GM12878 (cell line): ENCODE data around the gene POLR2B. TPM values are rescaled to one million over a fixed set of nuclear protein-coding genes. Genes with fewer than 3 reads are reported as not detected.

Experiments
- ATAC-seq: fragments of 200-7000 bp; cut with Tn5 transposase; 3 replicates; pipeline ENCODE4 v1.9.1; 2020; ENCODE audit warnings: mild to moderate bottlenecking, moderate library complexity
- BruUV-seq: library from RNA; stranded (reverse); fragments of 400-500 nt; replicated peaks from 2 replicates; lab custom pipeline; 2021; lab: Mats Ljungman, UMichigan
- CTCF ChIA-PET: fragments of 300-600 bp; sonication (Branson Sonifier 250); formaldehyde crosslinking; extraction: SDS; loops from one replicate; lab custom pipeline; 2021; ENCODE audit warnings: inconsistent platforms; lab: Yijun Ruan, JAX
- POLR2A ChIA-PET: fragments of 350-600 bp; formaldehyde crosslinking; extraction: SDS; loops from one replicate; lab custom pipeline; 2021; ENCODE audit warnings: inconsistent platforms; lab: Charles Lee
- RAD21 ChIA-PET: fragments of 300-600 bp; sonication (Branson Sonifier 250); formaldehyde crosslinking; loops from one replicate; lab custom pipeline; 2023; ENCODE audit warnings: antibody characterized with exemption; ENCODE audit not compliant: unreplicated experiment; lab: Charles Lee
- SMC1A ChIA-PET: fragments of 300-600 bp; sonication (Branson Sonifier 250); formaldehyde crosslinking; loops from one replicate; lab custom pipeline; 2023; ENCODE audit not compliant: unreplicated experiment, uncharacterized antibody; lab: Charles Lee
- DNase-seq: peaks from one replicate; pipeline ENCODE4 v3.0.0-alpha.2; 2011; ENCODE audit warnings: low read depth, low spot score
- FAIRE-seq: peaks from 3 replicates; lab custom pipeline; 2011; peaks lifted over from hg19 to GRCh38; lab: Jason Lieb, UNC
- H2AFZ ChIP-seq: 2 replicates; pipeline ENCODE4 v1.6.0; 2011; ENCODE audit warnings: low read depth, low read length, control low read depth; ENCODE audit not compliant: control insufficient read depth
- H3K27ac ChIP-seq: 2 replicates; pipeline ENCODE4 v1.5.1; 2011; ENCODE audit warnings: control low read depth; ENCODE audit not compliant: control insufficient read depth, insufficient read depth
- H3K27me3 ChIP-seq, 2 experiments: replicated peaks in 1 of 2; 2 replicates each; pipeline versions ENCODE4 v1.6.0 to v1.6.1; 2011; ENCODE audit warnings: low read length in 1 of 2; ENCODE audit not compliant: control insufficient read depth in 2 of 2, insufficient read depth in 2 of 2
- H3K36me3 ChIP-seq, 2 experiments: 2 replicates each; pipeline ENCODE4 v1.5.1; 2011; ENCODE audit warnings: low read length in 1 of 2; ENCODE audit not compliant: control insufficient read depth in 2 of 2, insufficient read depth in 2 of 2
- H3K4me1 ChIP-seq: 2 replicates; pipeline ENCODE4 v1.6.1; 2011; ENCODE audit warnings: mild to moderate bottlenecking, low read length, moderate library complexity, mixed read lengths; ENCODE audit not compliant: control insufficient read depth, insufficient read depth
- H3K4me2 ChIP-seq: 2 replicates; pipeline ENCODE4 v1.6.0; 2011; ENCODE audit warnings: control low read depth; ENCODE audit not compliant: control insufficient read depth, insufficient read depth
- H3K4me3 ChIP-seq: fragments of 200-600 bp; sonication (generic); 2 replicates; pipeline ENCODE4 v1.5.1; 2016
- H3K79me2 ChIP-seq: 2 replicates; pipeline ENCODE4 v1.6.0; 2011; ENCODE audit warnings: low read length; ENCODE audit not compliant: control insufficient read depth, insufficient read depth
- H3K9ac ChIP-seq: 2 replicates; pipeline ENCODE4 v1.8.0; 2011; ENCODE audit warnings: low read length, control low read depth, mixed read lengths; ENCODE audit not compliant: control insufficient read depth, insufficient read depth
- H3K9me3 ChIP-seq: replicated peaks from 3 replicates; pipeline ENCODE4 v1.5.1; 2011; ENCODE audit warnings: mild to moderate bottlenecking, low read length; ENCODE audit not compliant: control insufficient read depth, insufficient read depth
- H4K20me1 ChIP-seq: 2 replicates; pipeline ENCODE4 v1.6.0; 2011; ENCODE audit not compliant: control insufficient read depth, insufficient read depth
- CBX5 ChIP-seq: sonication (generic); IDR thresholded peaks from 2 replicates; pipeline ENCODE4 v1.6.1; 2016; ENCODE audit warnings: low read depth, moderate library complexity, mild to moderate bottlenecking, inconsistent platforms
- EP300 ChIP-seq, 2 experiments: fragments of 150-350 bp in 1 of 2; IDR thresholded peaks; 2 replicates each; pipeline ENCODE4 v1.6.1; 2011 to 2012; ENCODE audit warnings: low read depth in 2 of 2, low read length in 2 of 2, borderline replicate concordance in 1 of 2, improper control_type of control experiment in 1 of 2, inconsistent platforms in 1 of 2; ENCODE audit not compliant: control insufficient read depth in 1 of 2
- EZH2 ChIP-seq: IDR thresholded peaks from 2 replicates; pipeline ENCODE4 v1.6.1; 2012; ENCODE audit warnings: low read depth, mild to moderate bottlenecking, control low read depth, inconsistent platforms, low read length, borderline replicate concordance; ENCODE audit not compliant: control insufficient read depth
- HDGF ChIP-seq: fragments of 450-650 bp; IDR thresholded peaks from 2 replicates; pipeline ENCODE4 v1.6.1; 2016; ENCODE audit warnings: antibody characterized with exemption
- JUNB ChIP-seq: IDR thresholded peaks from 2 replicates; pipeline ENCODE4 v1.6.1; 2016; ENCODE audit warnings: antibody characterized with exemption, mild to moderate bottlenecking
- MEF2B ChIP-seq: fragments of 450-650 bp; IDR thresholded peaks from 2 replicates; pipeline ENCODE4 v1.6.1; 2018; ENCODE audit warnings: mild to moderate bottlenecking, moderate library complexity; ENCODE audit not compliant: partially characterized antibody, poor library complexity, severe bottlenecking
- MTA2 ChIP-seq: fragments of 450-650 bp; IDR thresholded peaks from 2 replicates; pipeline ENCODE4 v1.6.1; 2016; ENCODE audit warnings: low read depth, mild to moderate bottlenecking, moderate library complexity
- PAX5 ChIP-seq: IDR thresholded peaks from 2 replicates; pipeline ENCODE4 v1.6.1; 2011; ENCODE audit warnings: low read depth, low read length, borderline replicate concordance
- SP1 ChIP-seq: IDR thresholded peaks from one replicate; pipeline ENCODE4 v1.6.1; 2011; ENCODE audit warnings: low read depth, low read length
- TARDBP ChIP-seq: IDR thresholded peaks from 2 replicates; pipeline ENCODE4 v1.6.1; 2016; ENCODE audit warnings: borderline replicate concordance
- TCF3 ChIP-seq: IDR thresholded peaks from 2 replicates; pipeline ENCODE4 v1.6.1; 2012; ENCODE audit warnings: low read depth, mild to moderate bottlenecking, low read length, borderline replicate concordance; ENCODE audit not compliant: insufficient read depth
- TCF7 ChIP-seq: IDR thresholded peaks from 2 replicates; pipeline ENCODE4 v1.6.1; 2014; ENCODE audit warnings: antibody characterized with exemption, borderline replicate concordance
- WRNIP1 ChIP-seq: IDR thresholded peaks from 2 replicates; pipeline ENCODE4 v1.6.1; 2011; ENCODE audit warnings: low read depth, low read length, improper control_type of control experiment, borderline replicate concordance
- ZNF217 ChIP-seq: fragments of 450-650 bp; IDR thresholded peaks from 2 replicates; pipeline ENCODE4 v1.6.1; 2017; ENCODE audit warnings: antibody characterized with exemption, mild to moderate bottlenecking
- ZSCAN29 ChIP-seq: fragments of 450-650 bp; IDR thresholded peaks from 2 replicates; pipeline ENCODE4 v1.6.1; 2017; ENCODE audit warnings: mild to moderate bottlenecking, moderate library complexity
- WGBS: methylation state at CpG from one replicate; pipeline ENCODE4 v1.1.6; 2016; ENCODE audit warnings: low lambda C conversion rate; ENCODE audit not compliant: insufficient replicate concordance, insufficient coverage; ENCODE audit errors: missing lambda C conversion rate; 5-methylcytosine and 5-hydroxymethylcytosine counted together
- in situ Hi-C: fragments of 300-500 bp; cut with MboI; formaldehyde crosslinking; loops from 9 replicates; pipeline ENCODE4 v1.14.3; 2018; ENCODE audit warnings: mixed read lengths
- intact Hi-C: fragments of 100-400 bp; cut with micrococcal nuclease; formaldehyde crosslinking; loops from one replicate; pipeline ENCODE4 v1.14.2; 2022; ENCODE audit not compliant: unreplicated experiment
- polyA plus RNA-seq, 11 experiments: library from polyadenylated mRNA; depleted of rRNA in 4 of 11; unstranded in 6 of 11; stranded (reverse) in 5 of 11; fragments of >200 nt; fragmentation: Nextera tagmentation in 4 of 11; fragmentation: Illumina TruSeq in 1 of 11; extraction: Ambion mirVana in 4 of 11; extraction: Trizol in 1 of 11; gene quantifications; 1 replicate in 1 of 11; 2 replicates in 10 of 11; pipeline versions ENCODE4 v1.2.1 to v1.2.3, GENCODE V29; 2011 to 2016; ENCODE audit warnings: inconsistent platforms in 2 of 11, missing spikeins in 2 of 11, low read depth in 1 of 11
- total RNA-seq, 4 experiments: library from RNA; depleted of rRNA in 3 of 4; stranded (reverse); fragments of >200 nt in 3 of 4; fragmentation: Illumina TruSeq in 1 of 4; extraction: Trizol in 1 of 4; gene quantifications; 2 replicates each; pipeline versions ENCODE4 v1.2.1 to v1.2.3, GENCODE V29; 2013 to 2021
- TF ChIP-seq, protein P1 (sequence below): fragments of 450-650 bp; IDR thresholded peaks from 2 replicates; pipeline ENCODE4 v1.6.1; 2017; ENCODE audit warnings: antibody characterized with exemption, mild to moderate bottlenecking, moderate library complexity
- TF ChIP-seq, protein P2 (sequence below): fragments of 450-650 bp; IDR thresholded peaks from 2 replicates; pipeline ENCODE4 v1.6.1; 2016; ENCODE audit warnings: mild to moderate bottlenecking

The POLR2B gene
- total and polyA plus RNA-seq, 10 of the 15 experiments (the other 5 are each of a cell fraction or from before 2014, with no cell fraction given): 46.0 to 183 (median 99.2) TPM

DNA sequence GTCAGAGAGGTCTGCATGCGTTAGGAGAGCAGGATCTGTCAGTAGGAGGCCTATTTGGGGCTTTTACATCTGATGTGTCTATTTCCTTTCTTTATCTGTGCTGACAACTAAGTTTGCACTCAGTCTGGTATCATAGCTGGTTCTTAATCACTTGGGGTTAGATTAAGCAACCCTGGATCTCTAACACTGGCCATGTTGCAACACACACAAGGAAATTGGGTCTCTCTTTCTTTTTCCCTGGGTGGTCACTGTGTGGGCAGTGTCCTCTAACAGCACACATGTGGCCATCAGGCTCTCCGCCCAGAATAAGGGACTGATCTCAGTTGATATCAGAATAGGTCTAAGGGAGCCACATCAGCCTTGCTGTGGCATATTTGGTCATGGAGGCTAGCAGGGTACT is 92.6 kb downstream of the POLR2B start:
- FAIRE-seq: no peak
- in situ Hi-C loops (no loop called here), intact Hi-C loops (no loop called here)
- Histone ChIP-seq H2AFZ (no peak overlapping the region), H3K27me3 (no peaks in the 10 kb centered on the region), H3K79me2 (no peaks in the 10 kb centered on the region), H3K27ac (no peak overlapping the region), H3K4me1 (no peaks in the 10 kb centered on the region), H3K4me2 (no peak overlapping the region)
- SMC1A ChIA-PET: no interaction called here
- RAD21 ChIA-PET: no interaction called here
- no peak for DNase-seq
- WGBS: 28% methylated on average over 2 of the region's 2 CpGs
- TF ChIP-seq TCF3 (no peak), PAX5 (no peak), TCF7 (no peak), CBX5 (no peak), JUNB (no peak), SP1 (no peak), WRNIP1 (no peak), EZH2 (no peak), MEF2B (no peak)
- TF ChIP-seq, all 136 proteins: peak for 0
- Histone ChIP-seq H3K36me3 (no peaks in the 10 kb centered on the region), H3K9ac (no peak overlapping the region), H3K4me3 (no peak overlapping the region), H3K9me3 (no peaks in the 10 kb centered on the region), H4K20me1 (no peaks in the 10 kb centered on the region)
- ATAC-seq: no peak
- ChIA-PET POLR2A (no interaction called here), CTCF (interaction anchor here (1.9 kb wide), 1 partner anchor 92 kb away, joined by 6 read pairs; no protein-coding TSS in a partner anchor)
- no TSS peak for BruUV-seq

DNA sequence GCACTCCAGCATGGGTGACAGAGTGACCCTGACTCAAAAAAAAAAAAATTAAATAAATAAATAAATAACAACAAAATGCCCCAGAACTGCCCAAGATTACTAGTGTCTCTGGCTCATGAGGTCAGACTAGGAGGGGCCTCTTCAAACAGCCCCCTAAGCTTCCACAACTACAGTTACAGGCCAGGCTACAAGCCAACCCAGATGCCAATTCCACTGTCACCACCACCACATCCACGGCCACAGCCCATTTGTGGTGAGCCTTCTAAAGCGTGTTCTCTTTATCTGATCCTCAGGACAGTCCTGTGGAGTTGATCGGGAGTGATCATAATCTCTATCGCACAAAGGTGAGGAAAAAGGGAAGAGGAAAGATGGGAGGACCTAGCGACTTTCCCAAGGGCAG is 94.9 kb downstream of the POLR2B start:
- intact Hi-C loops (no loop called here), in situ Hi-C loops (no loop called here)
- H3K4me2 ChIP-seq: no peak overlapping the region
- no TSS peak for BruUV-seq
- WGBS: 43% methylated on average over 5 of the region's 5 CpGs
- ChIA-PET SMC1A (no interaction called here), RAD21 (no interaction called here), POLR2A (no interaction called here), CTCF (interaction anchor here (1.9 kb wide), 1 partner anchor 90 kb away, joined by 6 read pairs; no protein-coding TSS in a partner anchor)
- no peak for FAIRE-seq
- no peak for ATAC-seq
- H3K4me1 ChIP-seq: no peaks in the 10 kb centered on the region
- H3K4me3 ChIP-seq: no peak overlapping the region
- H3K9me3 ChIP-seq: no peaks in the 10 kb centered on the region
- no peak overlapping the region for H2AFZ ChIP-seq
- DNase-seq: no peak
- H3K9ac ChIP-seq: no peak overlapping the region
- H3K79me2 ChIP-seq: no peaks in the 10 kb centered on the region
- no peak overlapping the region for H3K27ac ChIP-seq
- H3K27me3 ChIP-seq: no peaks in the 10 kb centered on the region
- no peaks in the 10 kb centered on the region for H3K36me3 ChIP-seq
- no peaks in the 10 kb centered on the region for H4K20me1 ChIP-seq
- no peak for TF ChIP-seq ZNF217
- TF ChIP-seq, protein P1, sequence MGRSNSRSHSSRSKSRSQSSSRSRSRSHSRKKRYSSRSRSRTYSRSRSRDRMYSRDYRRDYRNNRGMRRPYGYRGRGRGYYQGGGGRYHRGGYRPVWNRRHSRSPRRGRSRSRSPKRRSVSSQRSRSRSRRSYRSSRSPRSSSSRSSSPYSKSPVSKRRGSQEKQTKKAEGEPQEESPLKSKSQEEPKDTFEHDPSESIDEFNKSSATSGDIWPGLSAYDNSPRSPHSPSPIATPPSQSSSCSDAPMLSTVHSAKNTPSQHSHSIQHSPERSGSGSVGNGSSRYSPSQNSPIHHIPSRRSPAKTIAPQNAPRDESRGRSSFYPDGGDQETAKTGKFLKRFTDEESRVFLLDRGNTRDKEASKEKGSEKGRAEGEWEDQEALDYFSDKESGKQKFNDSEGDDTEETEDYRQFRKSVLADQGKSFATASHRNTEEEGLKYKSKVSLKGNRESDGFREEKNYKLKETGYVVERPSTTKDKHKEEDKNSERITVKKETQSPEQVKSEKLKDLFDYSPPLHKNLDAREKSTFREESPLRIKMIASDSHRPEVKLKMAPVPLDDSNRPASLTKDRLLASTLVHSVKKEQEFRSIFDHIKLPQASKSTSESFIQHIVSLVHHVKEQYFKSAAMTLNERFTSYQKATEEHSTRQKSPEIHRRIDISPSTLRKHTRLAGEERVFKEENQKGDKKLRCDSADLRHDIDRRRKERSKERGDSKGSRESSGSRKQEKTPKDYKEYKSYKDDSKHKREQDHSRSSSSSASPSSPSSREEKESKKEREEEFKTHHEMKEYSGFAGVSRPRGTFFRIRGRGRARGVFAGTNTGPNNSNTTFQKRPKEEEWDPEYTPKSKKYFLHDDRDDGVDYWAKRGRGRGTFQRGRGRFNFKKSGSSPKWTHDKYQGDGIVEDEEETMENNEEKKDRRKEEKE: no peak
- TF ChIP-seq EP300 (IDR thresholded peaks at IDR 0.05; ENCODE audit: borderline replicate concordance in 1 of 2, control insufficient read depth in 1 of 2, low read depth in 2 of 2, low read length in 2 of 2): no peak
- no peak for TF ChIP-seq ZSCAN29
- TF ChIP-seq, protein P2, sequence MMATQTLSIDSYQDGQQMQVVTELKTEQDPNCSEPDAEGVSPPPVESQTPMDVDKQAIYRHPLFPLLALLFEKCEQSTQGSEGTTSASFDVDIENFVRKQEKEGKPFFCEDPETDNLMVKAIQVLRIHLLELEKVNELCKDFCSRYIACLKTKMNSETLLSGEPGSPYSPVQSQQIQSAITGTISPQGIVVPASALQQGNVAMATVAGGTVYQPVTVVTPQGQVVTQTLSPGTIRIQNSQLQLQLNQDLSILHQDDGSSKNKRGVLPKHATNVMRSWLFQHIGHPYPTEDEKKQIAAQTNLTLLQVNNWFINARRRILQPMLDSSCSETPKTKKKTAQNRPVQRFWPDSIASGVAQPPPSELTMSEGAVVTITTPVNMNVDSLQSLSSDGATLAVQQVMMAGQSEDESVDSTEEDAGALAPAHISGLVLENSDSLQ: no peak
- TF ChIP-seq MTA2: no peak
- no peak for TF ChIP-seq HDGF
- no peak for TF ChIP-seq TARDBP
